ENCODE results near the gene PLCXD3. TPM values are rescaled to one million over a fixed set of nuclear protein-coding genes. Genes with fewer than 3 reads are reported as not detected.

The PLCXD3 gene
- not detected in 2 replicates for total RNA-seq

GRCh38 chr5:41510176-41510831, at the start of gene PLCXD3:
Gene PLCXD3 (minus strand): TSS chr5:41510601. CDS start chr5:41510526, 75 bp downstream.

Data from hair follicular keratinocyte (primary cell).